OCI-LY1 (cell line): ENCODE measurements around the gene GIGYF1.

ENCODE experiments used
- H2AFZ ChIP-seq: fragments of 200-600 bp; sonication (generic), shearing (Covaris generic); 2 replicates; pipeline ENCODE4 v1.6.0; 2014; ENCODE audit warnings: antibody characterized with exemption, mild to moderate bottlenecking, low read length
- H3F3A ChIP-seq: fragments of 200-600 bp; sonication (generic), shearing (Covaris generic); 2 replicates; pipeline ENCODE4 v1.6.0; 2014; ENCODE audit warnings: mild to moderate bottlenecking, antibody characterized with exemption, low read length, moderate library complexity; ENCODE audit not compliant: insufficient read depth
- H3K27ac ChIP-seq: fragments of 200-600 bp; sonication (generic); 2 replicates; pipeline ENCODE4 v1.5.1; 2014; ENCODE audit warnings: low read length, mixed run types, mild to moderate bottlenecking, low read depth; ENCODE audit not compliant: poor library complexity, severe bottlenecking
- H3K27me3 ChIP-seq: fragments of 200-600 bp; sonication (generic); 2 replicates; pipeline ENCODE4 v1.6.0; 2014; ENCODE audit warnings: antibody characterized with exemption, mild to moderate bottlenecking, low read length, moderate library complexity; ENCODE audit not compliant: insufficient read depth
- H3K36me3 ChIP-seq: fragments of 200-600 bp; sonication (generic); 2 replicates; pipeline ENCODE4 v1.6.1; 2014; ENCODE audit warnings: mild to moderate bottlenecking, antibody characterized with exemption, low read length, moderate library complexity, mixed read lengths; ENCODE audit not compliant: insufficient read depth
- H3K4me1 ChIP-seq: fragments of 200-600 bp; sonication (generic); 2 replicates; pipeline ENCODE4 v1.5.1; 2014; ENCODE audit warnings: mild to moderate bottlenecking, low read length, moderate library complexity; ENCODE audit not compliant: insufficient read depth, severe bottlenecking
- H3K4me2 ChIP-seq: fragments of 200-600 bp; sonication (generic), shearing (Covaris generic); 2 replicates; pipeline ENCODE4 v1.6.1; 2014; ENCODE audit warnings: low read length
- H3K4me3 ChIP-seq: fragments of 200-600 bp; sonication (generic); 2 replicates; pipeline ENCODE4 v1.5.1; 2014; ENCODE audit warnings: low read length, low read depth, mild to moderate bottlenecking, mixed read lengths; ENCODE audit not compliant: poor library complexity, severe bottlenecking
- H3K79me2 ChIP-seq: fragments of 200-600 bp; shearing (Covaris generic); 2 replicates; pipeline ENCODE4 v1.6.1; 2016; ENCODE audit warnings: mixed run types, low read length, mixed read lengths; ENCODE audit not compliant: insufficient read depth
- H3K9ac ChIP-seq: fragments of 200-600 bp; sonication (generic), shearing (Covaris generic); 2 replicates; pipeline ENCODE4 v1.6.1; 2014; ENCODE audit warnings: mild to moderate bottlenecking, low read length, mixed read lengths
- H3K9me2 ChIP-seq: fragments of 200-600 bp; sonication (generic), shearing (Covaris generic); 2 replicates; pipeline ENCODE4 v1.6.1; 2014; ENCODE audit warnings: low read depth, mild to moderate bottlenecking, low read length, mixed read lengths
- H3K9me3 ChIP-seq: fragments of 200-600 bp; shearing (Covaris generic); 2 replicates; pipeline ENCODE4 v1.6.1; 2014; ENCODE audit warnings: low read length, mixed read lengths
- H4K20me1 ChIP-seq: fragments of 200-600 bp; sonication (generic), shearing (Covaris generic); 2 replicates; pipeline ENCODE4 v1.6.0; 2016; ENCODE audit warnings: mild to moderate bottlenecking, low read length; ENCODE audit not compliant: insufficient read depth
- EZH2 ChIP-seq: fragments of 200-600 bp; sonication (generic), shearing (Covaris generic); IDR thresholded peaks from 2 replicates; pipeline ENCODE4 v1.8.0; 2017; ENCODE audit warnings: borderline replicate concordance, mixed run types, mild to moderate bottlenecking, antibody characterized with exemption, low read length, moderate library complexity, mixed read lengths
- TF ChIP-seq, protein P1 (sequence below): fragments of 200-600 bp; sonication (generic), shearing (Covaris generic); IDR thresholded peaks from 2 replicates; pipeline ENCODE4 v1.5.1; 2017; ENCODE audit warnings: mild to moderate bottlenecking, antibody characterized with exemption, low read length, moderate library complexity, mixed read lengths

GIGYF1 gene

GRCh38 chr7:100699018-100699417 lies 5.0 kb upstream of the GIGYF1 start:
- Histone ChIP-seq H3K9me2 (no peaks in the 10 kb centered on the region), H3K9me3 (no peaks in the 10 kb centered on the region), H4K20me1 (no peaks in the 10 kb centered on the region), H3K9ac (no peak overlapping the region), H3K36me3 (no peaks in the 10 kb centered on the region), H3K27me3 (0 out of 2 replicates have a peak, but pooled peaks cover 12% of the 10 kb centered on the region), H2AFZ (no peak overlapping the region), H3K79me2 (no peaks in the 10 kb centered on the region), H3K27ac (no peak overlapping the region), H3K4me2 (no peak overlapping the region), H3K4me3 (no peak overlapping the region), H3F3A (peaks cover 9% of the 10 kb centered on the region; the same call in 1 of the 2 replicates), H3K4me1 (peaks cover 8% of the 10 kb centered on the region)
- TF ChIP-seq, protein P1, sequence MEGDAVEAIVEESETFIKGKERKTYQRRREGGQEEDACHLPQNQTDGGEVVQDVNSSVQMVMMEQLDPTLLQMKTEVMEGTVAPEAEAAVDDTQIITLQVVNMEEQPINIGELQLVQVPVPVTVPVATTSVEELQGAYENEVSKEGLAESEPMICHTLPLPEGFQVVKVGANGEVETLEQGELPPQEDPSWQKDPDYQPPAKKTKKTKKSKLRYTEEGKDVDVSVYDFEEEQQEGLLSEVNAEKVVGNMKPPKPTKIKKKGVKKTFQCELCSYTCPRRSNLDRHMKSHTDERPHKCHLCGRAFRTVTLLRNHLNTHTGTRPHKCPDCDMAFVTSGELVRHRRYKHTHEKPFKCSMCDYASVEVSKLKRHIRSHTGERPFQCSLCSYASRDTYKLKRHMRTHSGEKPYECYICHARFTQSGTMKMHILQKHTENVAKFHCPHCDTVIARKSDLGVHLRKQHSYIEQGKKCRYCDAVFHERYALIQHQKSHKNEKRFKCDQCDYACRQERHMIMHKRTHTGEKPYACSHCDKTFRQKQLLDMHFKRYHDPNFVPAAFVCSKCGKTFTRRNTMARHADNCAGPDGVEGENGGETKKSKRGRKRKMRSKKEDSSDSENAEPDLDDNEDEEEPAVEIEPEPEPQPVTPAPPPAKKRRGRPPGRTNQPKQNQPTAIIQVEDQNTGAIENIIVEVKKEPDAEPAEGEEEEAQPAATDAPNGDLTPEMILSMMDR, result no peak
- TF ChIP-seq EZH2, result no peak

DNA sequence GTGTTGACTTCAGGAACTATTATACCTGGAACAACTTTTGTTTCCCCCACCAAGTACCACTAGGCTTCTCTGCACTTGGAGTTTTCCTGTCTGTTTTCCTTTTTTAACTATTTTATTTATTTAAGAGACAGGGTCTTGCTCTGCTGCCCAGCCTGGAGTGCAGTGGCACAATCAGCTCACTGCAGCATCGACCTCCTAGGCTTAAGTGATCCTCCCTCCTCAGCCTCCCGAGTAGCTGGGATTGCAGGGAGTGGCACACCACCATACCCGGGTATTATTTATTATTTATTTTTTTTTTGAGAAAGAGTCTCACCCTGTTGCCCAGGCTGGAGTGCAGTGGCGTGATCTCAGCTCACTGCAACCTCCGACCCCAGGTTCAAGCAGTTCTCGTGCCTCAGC lies 2.1 kb upstream of the GIGYF1 start:
- TF ChIP-seq, protein P1, result no peak
- TF ChIP-seq EZH2, result no peak
- peaks cover 9% of the 10 kb centered on the region; the same call in 1 of the 2 replicates for H3F3A ChIP-seq
- no peak overlapping the region for H2AFZ ChIP-seq
- no peaks in the 10 kb centered on the region for H3K9me3 ChIP-seq
- H3K79me2 ChIP-seq, result peaks cover 22% of the 10 kb centered on the region
- H4K20me1 ChIP-seq, result no peaks in the 10 kb centered on the region
- H3K9me2 ChIP-seq, result no peaks in the 10 kb centered on the region
- no peak overlapping the region for H3K9ac ChIP-seq
- H3K27me3 ChIP-seq, result 0 out of 2 replicates have a peak, but pooled peaks cover 12% of the 10 kb centered on the region
- H3K4me3 ChIP-seq, result no peak overlapping the region
- no peak overlapping the region for H3K4me2 ChIP-seq
- 0 out of 2 replicates have a peak, but pooled peaks cover 7% of the 10 kb centered on the region for H3K36me3 ChIP-seq
- H3K27ac ChIP-seq, result no peak overlapping the region
- peaks cover 31% of the 10 kb centered on the region for H3K4me1 ChIP-seq

DNA sequence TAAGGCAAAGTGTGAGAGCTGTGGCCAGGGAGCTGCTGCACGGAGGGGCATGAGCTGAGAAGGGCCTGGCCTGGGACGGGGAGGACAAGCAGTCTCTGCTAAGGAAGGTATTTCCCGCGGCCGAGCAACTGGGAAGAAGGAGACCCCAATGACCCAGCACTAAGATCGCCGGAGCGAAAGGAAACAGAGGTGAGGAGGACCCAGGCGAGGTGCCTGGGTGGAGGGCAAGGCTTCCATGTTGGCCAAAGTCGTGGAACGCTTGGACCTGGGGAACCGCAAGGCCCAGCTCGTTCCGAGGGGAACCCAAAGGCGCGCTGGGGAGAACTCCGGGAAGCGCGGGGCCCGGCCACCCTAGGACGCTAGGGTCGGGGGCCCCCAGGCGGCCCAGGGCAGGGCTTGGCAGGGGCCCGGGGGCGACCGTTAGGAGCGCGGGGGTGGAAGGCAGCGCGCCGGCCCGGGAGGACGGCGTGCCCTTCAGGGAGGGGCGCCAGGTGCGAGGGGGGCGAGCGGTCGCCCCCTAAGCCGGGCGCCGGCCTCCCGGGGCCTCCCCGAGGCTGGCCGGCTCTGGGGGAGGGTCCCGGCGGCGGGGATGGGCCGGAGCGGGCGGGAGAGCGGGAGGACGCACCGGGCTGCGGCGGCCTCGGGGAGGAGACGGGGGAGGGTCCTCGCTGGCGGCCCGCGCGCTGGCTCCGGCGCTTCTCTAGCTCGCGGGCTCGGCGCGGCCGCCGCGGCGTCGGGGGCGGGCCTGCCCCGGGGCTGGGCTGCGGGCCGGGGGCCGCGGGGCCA lies 545 bp downstream of the GIGYF1 start:
- H3K27ac ChIP-seq, result peak overlapping the region; percentile 11
- H3K27me3 ChIP-seq, result no peaks in the 10 kb centered on the region
- peak overlapping the region; percentile 91 for H3K9ac ChIP-seq
- no peak for TF ChIP-seq EZH2
- H3K79me2 ChIP-seq, result peaks cover 37% of the 10 kb centered on the region
- H3F3A ChIP-seq, result peaks cover 9% of the 10 kb centered on the region; the same call in 1 of the 2 replicates
- peaks cover 34% of the 10 kb centered on the region for H3K4me1 ChIP-seq
- no peaks in the 10 kb centered on the region for H3K9me2 ChIP-seq
- peaks cover 29% of the 10 kb centered on the region; the same call in 1 of the 2 replicates for H3K36me3 ChIP-seq
- H3K4me2 ChIP-seq, result peak overlapping the region; percentile 99
- H3K4me3 ChIP-seq, result peak overlapping the region; percentile 98
- H3K9me3 ChIP-seq, result no peaks in the 10 kb centered on the region
- H4K20me1 ChIP-seq, result no peaks in the 10 kb centered on the region
- H2AFZ ChIP-seq, result no peak overlapping the region
